GM21619 (cell line): ENCODE measurements around the gene CHRNA3.

ENCODE experiments used
- ATAC-seq: cut with Tn5 transposase; IDR thresholded peaks from one replicate; pipeline ENCODE4 v1.9.1; 2021; ENCODE audit not compliant: unreplicated experiment

CHRNA3 gene

DNA sequence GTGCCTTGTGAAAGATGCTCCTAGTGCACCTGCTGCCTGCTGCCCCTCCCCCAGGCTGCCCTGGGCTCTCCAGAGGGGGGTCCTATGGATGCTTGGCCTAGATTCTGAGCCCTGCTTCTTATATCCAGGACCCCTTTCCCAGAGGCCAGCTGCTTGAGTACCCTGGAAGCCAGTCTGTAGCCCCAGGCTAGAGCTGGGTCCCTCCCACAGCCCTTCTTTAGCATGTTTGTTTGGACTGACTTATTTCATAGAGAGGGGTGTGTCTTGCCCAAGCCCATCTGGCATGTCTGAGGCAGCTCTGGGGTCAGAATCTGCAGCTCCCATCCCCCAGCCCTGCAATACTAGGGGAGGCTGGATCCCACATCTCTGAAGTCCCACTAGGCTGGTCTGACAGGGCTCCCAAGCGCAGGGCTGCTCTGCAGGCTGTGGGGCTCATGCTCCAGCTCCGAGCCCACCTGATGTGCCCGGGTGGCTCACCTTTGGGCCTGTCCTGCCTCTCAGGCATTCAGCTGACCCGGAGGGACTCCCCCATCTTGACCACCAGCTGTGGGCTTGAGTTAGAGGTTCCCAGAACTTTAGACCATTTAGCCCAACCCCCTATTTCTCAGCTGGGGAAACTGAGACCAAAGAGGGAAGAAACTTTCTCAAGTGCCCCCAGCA, 17.1 kb upstream of the CHRNA3 start:
- ATAC-seq, result no peak

DNA sequence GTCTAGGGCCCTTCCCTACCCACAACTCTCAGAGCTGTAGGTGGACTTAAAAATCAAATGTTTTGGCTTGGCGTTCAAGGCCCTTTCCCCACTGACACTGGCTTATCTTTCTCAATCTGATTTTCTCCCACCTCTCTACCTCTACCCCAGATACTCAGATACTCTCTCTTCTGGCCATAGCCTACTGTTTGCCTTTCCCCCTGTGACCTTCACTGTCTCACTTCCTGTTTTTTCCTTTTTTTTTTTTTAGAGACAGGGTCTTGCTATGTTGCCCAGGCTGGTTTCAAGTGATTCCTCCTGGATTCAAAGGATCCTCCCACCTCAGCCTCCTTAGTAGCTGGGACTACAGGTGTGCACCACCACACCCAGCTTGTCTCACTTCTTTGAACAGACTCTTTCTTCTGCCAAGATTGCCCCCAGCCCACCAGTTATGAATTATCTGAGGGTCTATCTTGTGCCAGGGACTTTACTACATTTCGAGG, 15.6 kb upstream of the CHRNA3 start:
- no peak for ATAC-seq

DNA sequence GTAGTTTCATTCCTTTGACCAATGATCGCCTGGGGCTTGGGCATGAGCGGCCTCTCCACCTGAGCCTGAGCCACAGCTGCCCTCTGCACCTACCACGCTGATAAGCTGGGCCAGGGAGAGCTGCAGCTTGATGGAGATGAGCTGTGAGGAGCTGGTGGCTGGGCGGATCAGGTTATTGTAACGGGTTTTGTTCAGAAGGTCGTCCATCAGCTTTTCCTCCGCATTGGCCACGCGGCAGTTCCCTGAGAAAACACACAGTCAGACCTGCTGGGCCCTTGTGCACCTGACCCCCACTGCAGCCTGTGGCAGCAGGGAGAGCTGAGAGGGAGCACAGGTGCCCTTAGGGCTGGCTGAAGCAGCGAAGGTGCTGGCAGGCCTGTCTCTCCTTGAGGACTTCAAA, 14.6 kb upstream of the CHRNA3 start:
- no peak for ATAC-seq

DNA sequence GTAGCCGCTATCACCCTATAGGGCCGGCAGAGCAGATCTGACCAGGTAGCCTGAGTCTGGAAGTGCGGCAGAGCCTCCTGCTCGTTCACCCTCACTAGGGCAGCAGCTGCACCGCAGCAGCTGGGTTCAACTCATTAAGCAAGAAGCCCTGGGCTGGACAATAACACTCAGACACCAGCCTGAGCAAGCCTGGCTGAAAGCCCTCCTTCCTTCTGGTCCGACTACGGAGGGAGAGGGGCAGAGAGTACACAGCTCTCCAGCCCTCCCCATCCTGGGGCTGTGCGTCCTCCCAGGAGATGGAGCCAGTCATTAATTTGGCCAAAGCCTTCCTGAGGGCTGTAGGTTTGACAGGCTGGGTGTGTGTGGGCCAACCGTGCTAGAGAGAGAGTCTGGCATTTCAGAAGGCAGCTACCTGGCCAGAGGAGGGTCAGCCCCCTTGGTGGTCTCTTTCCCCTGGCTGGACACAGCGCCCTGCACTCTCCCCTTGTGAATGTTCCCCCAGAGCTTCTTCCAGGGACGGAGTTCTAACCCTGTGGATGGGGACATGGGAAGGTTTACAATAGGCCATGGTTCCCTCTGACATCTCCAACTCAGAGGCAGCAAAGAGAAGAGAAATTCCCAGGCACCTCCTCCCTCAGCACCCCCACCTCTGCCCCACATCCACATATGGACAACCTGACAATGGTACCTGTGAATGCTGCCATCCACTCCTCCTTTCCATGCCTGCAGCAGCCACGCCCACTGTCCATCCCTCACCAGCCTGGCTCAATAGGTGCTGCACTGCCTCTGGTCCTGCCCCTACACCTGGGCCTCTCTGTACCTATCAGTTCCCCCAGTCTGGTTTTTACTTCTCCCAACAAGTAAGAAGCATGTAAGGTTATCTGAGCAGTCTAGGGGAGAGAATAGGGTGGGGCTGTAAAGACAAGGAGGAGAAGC, 13.7 kb upstream of the CHRNA3 start:
- ATAC-seq, result no peak

DNA sequence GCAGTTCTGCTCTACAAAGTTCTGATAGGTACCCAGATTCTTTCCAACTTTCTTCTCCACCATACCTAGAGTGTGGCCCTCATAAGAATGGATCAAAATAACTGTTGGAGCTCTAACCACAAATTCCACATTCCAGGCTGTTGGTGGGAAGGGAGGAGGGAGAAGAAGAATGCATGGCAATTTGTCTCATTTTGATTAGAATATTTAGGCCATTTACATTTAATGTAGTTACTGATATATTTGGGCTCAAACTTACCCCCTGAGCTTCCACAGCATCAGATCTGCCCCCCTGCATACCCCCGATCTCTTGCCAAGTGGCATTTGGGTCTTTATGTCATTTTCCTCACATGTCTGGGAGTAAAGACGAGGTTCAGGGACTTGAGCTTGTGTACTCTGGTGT, 12.6 kb upstream of the CHRNA3 start:
- no peak for ATAC-seq

DNA sequence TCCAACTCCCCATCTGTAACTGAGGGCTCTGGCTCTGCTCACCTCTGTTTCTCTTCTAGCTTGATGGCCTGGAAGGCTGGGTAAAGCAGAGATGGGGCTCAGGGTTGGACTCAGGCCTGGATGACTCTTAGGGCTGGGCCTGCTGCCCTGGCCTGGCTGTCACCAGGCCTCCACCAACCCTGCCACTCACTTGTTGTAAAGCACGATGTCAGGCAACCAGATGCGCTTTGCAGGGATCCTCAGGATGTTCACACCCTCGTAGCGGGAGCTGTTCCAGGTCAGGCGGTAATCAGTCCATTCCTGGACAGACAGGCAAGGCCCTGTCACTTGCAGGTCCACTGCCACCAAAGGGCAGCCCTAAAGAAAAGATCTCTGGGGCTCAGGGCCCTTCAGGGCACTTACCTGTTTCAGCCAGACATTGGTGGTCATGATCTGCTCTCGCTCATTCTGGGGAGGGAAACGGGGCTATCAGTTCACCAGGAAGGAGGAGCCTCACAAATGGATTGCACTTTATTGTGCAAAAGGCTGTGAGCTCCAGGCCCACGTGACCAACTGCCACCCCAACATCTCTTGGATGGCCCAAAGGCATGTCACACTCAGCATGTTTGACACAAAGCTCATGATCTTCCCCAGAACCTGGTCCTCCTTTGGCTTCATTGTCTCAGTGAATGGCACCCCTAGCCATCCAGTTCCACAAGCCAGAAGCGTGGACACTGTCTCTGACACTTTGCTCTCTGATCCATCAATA, 10.3 kb upstream of the CHRNA3 start:
- no peak for ATAC-seq

DNA sequence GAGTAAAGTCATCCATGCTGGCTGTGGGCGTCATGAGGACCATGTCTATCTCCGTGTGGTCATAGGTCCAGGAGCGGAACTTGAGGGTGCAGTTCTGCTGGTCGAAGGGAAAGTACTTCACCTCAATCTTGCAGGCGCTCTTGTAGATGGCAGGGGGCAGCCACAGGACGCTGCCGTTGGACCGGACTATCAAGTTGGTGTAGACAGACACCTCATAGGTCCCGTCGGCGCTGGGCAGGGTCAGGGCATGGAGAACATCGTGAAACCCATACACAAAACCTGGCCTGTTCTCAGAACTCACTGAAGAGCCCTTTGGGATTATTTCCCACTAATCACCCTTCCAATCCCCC, 8.9 kb upstream of the CHRNA3 start:
- no peak for ATAC-seq

DNA sequence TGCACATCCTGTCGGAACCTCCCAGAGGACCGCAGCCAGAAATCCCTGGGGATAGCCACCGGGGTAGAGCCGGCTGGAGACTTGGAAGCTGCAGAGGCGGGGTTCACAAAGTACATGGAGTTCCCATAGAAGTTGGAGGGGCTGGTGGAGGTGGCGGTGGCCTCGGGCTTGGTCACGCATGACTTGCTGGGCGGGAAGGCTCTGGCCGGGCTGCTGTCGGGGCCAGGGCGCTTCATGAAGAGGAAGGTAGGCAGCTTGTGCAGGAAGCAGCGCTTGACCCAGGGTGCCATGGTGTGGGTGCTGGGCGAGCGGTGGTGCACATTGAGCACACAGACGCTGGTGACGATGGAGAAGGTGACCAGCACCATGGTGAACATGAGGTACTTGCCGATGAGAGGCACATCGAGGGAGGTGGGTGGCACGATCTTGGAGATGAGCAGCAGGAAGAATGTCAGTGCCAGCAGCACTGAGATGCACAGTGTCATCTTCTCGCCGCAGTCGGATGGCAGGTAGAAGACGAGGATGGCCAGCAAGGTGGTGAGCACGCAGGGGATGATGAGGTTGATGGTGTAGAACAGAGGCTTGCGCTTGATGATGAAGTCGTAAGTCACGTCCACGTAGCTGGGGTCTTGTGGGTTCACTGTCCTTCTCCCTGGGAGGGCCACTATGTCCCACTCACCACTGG, 8.4 kb upstream of the CHRNA3 start:
- ATAC-seq, result no peak

DNA sequence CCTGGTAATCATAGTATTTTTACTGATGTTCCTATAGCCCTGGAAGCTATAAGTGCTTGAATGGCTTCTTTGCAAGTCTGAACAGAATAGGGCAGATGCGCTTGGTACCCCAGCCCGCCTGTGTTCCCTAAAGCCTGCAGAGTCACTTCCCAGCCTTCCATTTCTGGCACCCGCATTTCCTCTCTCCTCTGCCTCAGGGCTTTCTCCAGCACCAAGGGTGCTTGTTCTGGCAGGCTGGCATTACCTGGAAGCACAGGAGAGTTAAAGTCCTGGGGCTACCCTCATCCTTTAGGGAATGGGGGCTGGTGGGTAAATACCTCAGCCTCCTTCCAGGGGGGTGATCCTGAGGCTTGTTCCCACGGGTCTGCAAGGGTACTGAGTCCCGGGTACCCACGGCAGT, 7.4 kb upstream of the CHRNA3 start:
- ATAC-seq, result no peak

DNA sequence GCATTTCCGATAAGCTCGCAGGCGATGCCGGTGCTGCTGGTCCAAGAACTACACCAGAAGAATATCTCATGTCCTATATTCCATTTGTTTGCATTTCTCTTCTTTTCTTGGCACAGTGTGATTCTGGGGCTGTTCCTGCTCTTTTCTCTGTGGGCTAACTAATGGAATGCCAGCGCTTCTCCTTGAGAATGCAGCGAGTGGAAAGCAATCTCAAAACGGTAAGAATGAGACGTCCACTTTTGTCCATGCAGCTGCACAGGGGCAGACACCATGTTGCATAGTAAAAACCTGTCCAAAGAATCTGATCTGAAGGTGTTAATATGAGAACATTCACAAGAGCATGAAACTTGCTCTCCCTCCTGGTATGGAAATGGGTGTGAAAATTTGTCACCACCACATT, 6.6 kb upstream of the CHRNA3 start:
- no peak for ATAC-seq

DNA sequence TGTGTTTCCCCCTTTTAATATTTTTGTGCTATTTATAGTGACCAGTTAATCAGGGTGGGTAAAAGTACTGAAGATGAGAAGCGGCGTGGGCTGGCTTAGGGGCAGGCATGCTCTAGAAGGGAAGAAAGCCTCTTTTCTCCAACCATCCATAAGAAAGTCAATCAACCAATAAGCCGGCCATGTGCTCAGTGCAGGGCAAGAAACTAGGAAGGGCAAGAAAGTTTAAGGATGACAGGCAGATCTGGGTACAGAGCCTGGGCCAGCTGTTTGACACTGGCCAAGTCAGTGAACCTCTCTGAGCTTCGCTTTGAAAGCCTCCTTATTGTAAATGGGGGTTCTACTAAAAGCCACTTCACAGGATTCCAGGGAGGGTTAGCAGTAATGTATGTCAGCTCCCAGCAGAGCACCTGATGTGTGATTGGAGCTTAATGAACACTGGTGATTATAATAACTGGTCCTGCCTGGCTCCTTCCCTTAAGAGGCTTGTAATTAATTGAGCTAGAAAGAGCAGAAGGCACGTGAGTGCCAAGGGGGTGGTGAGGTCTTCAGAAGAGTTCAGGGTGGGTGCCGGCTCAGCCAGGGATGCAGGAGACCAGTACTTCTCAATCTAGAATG, 5.7 kb upstream of the CHRNA3 start:
- ATAC-seq, result no peak

DNA sequence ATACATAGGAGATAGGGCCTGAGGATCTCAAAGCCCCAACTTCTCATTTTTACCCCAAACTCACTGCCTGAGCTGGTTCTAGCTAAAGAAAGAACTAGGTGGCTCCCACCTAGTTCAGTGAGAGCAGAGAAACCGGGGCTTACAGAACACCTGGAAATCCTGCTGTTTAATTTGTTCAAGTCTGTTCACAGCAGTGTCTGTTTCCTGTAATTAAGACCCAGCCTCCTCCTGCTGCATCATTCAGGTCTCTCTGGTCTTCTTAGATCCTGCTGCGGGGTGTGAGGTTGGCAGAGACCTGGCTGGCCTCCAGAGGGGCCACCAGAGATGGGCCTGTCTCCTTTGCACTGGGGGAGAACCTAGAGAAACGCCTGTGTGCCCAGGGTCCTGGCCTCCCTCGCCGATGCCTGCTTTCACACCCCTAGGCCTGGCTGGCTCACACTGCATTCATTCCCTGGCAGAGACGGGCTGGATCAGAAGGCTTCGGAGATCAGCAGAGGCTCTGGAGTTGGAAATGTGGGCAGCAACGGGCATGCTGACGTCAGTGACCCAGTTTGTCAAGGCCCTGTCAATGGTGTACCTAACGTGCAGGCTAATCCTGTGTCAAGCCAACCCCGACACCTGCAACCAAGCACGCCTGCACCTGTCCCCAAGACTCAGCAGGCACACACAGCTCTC, 4.9 kb upstream of the CHRNA3 start:
- ATAC-seq, result no peak

DNA sequence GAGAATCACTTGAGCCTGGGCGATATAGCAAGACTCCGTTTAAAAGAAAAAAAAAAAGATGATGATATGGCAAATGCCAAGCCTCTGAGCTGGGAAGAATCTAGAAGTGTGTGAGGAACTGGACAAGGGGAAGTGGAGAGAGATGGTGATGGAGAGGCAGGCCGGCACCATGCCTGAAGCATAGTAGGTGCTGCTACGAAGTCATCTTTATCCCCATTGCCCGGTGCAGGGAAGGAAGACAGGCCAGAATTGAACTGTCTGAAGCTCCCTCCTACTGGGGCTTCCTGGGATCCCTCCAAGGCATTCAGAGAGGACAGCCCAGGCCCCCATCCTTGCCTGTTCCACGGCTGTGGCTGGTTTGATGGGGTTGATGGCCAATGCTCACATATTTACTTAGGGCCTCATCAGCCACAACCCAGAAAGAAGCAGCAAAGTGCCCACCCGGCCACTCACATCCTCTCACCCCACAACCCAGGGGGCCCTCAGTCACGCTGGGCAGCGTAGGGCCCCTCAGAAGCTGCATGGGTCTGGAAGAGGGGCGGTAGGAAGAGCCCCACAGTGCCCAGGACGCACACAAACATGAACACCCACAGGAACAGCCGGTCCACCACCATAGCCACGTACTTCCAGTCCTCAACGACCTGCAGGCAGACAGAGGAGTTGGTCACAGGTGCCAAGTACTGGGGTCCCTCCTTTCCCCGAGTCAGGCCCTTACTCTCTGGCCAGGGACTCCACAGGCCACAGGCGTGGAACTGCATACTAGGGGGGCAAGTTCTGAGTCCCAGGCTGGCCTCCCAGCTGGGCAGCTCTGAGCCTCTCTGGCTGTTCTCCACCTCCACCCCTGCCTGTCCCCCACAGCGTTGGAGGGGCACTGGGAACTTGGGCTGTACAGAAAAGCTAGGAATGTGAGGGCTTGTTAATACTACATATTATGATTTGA, 4.1 kb upstream of the CHRNA3 start:
- ATAC-seq, result no peak

DNA sequence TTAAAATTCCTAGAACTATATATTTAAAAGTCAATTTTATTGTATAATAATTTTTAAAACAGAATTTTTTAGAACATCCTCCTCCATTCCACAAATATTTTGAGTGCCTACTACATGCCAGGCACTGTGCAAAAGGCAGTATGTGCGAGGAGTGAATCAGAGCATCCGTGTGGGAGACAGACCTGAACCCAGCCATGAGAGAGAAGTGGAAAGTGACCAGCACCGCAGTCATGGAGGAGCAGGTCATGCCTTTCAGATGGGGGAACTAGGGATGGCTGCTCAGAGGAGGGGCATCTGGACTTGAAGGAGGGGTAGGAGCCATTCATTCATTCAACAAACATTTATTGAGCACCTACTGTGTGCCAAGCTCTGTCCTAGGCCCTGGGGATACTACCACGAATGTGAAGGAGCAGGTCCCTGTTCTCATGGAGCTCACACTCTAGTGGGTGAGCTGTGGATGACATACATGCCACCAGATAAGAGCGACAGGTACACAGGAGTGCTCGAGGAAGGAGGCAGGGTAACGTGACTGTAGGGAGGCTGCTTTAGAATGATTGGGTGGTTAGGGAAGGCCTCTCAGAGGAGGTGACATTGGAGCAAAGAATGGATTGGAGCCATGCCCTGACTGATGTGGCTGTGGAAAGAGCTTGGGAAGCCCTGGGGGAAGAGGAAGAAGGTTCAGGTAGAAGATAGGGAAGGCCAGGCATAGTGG, 3.1 kb upstream of the CHRNA3 start:
- ATAC-seq, result no peak

DNA sequence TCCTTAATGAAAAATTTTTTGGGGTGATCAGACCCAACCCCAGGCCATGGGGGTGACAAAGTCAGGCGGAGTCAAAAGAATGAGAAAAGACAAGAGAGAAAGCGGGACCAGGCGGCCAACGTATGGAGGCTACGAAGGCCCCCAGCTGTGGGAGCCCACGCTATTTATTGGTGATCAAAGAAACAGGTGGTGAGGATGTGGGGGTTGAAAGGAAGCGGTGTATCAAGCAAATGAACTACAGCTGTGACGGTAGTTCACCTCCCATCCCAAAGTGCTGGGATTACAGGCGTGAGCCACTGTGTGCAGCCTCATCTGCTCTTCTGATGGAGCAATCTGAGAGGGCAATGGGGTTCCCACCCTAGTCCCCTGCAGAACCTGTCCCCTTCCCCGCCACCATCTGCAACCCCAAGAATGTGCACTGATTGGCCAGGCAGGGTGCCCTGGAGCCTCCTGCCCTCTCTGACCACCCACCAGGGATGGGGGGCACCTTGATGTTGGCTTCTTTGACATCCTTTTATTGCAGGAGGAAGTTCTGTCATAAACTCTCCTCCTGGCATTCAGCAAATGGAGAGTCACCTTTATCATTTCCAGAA, 1.1 kb upstream of the CHRNA3 start:
- ATAC-seq, result no peak

DNA sequence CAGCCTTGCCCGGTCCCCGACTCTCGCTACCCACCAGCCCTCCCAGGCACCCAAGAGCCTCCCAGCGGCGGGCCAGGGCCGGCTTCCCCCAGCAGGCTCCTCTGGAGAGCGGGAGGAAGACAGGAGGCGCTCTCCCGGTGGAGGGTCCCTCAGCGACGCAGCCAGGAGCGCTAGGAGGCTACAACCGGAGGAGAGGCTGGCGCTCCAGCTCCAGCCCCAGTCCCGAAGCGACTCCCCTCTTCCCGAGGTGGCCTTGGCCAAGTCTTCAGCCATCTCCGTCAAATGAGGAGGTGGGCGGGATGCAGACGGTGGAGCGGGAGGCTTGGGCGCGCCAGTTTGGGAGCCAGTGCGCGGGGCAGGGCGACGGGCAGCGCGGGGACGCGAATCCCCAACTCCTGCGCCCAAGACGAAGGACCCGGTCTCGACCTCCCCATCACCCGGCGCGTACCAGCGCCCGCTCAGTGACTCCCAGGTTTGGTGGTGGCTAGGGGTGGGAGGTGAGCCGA, 722 bp downstream of the CHRNA3 start:
- ATAC-seq, result no peak

DNA sequence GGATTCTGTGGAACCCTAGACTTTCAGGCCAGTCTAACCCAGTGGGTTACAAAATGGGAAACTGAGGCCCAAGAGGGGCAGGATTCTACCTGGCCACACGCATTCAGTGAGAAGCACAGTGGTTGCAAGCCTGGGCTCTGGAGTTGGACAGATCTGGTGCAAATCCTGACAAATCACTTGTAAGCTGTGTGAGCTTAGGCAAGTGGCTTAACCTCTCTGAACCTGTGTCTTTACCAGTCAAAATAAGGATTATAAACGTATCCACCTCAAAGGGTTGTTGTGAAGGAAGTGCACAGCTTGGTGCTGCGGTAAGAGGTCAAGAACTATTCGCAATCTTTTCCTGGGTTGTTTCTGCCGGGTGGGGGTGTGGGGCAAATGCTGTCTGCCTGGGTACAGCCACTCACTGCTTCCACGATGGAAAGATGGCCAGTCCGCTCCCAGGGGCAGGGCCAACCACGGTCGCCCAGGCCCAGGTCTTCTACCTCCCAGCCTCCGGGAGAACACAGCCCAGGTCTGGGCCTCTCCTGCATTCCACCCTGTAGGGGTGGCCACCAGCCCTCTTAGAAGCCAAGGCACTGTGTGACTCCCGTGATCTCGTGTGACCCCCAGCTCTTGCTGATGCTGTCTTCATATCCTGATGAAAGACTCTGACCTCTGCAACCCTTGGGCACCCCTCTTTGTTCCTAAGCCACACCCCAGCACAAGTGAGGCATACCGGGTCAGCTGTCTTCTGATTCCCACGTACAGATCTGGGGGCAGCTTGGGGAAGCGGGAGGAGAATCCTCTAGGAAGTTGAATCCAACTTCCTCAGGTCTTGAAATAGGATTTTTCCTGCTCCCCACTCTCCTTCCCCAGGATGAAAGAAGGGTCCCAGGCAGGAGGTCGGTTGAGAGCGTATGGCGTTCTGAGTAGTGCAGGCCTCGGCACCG, 1.5 kb downstream of the CHRNA3 start:
- no peak for ATAC-seq
